WTC11 (cell line): ENCODE results near the gene CLSTN2. TPM values are rescaled to one million over a fixed set of nuclear protein-coding genes. Genes with fewer than 3 reads are reported as not detected.

Experiments used
- ATAC-seq: fragments of 200-7000 bp; cut with Tn5 transposase; 2 replicates; pipeline ENCODE4 v1.10.0; 2021; ENCODE audit warnings: mild to moderate bottlenecking, moderate library complexity
- CTCF ChIA-PET: fragments of 300-600 bp; sonication (Branson Sonifier 250); formaldehyde crosslinking; loops from one replicate; lab custom pipeline; 2021; ENCODE audit warnings: antibody characterized with exemption; lab: Charles Lee
- POLR2A ChIA-PET: fragments of 350-600 bp; sonication (Branson Sonifier 250); formaldehyde crosslinking; loops from one replicate; lab custom pipeline; 2021; ENCODE audit warnings: antibody characterized with exemption; lab: Charles Lee
- DNase-seq: peaks from one replicate; pipeline ENCODE4 v3.0.0; 2021; ENCODE audit warnings: low spot score
- H3K27ac Mint-ChIP-seq: 2 replicates; pipeline ENCODE4 v1.8.0; 2021; ENCODE audit warnings: mixed read lengths
- H3K27me3 Mint-ChIP-seq: 2 replicates; pipeline ENCODE4 v1.8.0; 2021; ENCODE audit warnings: low read depth, mild to moderate bottlenecking, moderate library complexity, mixed read lengths
- H3K36me3 Mint-ChIP-seq: 2 replicates; pipeline ENCODE4 v1.8.0; 2021; ENCODE audit warnings: mixed read lengths
- H3K4me1 Mint-ChIP-seq: 2 replicates; pipeline ENCODE4 v1.8.0; 2022; ENCODE audit warnings: mixed read lengths
- H3K4me3 Mint-ChIP-seq: 2 replicates; pipeline ENCODE4 v1.8.0; 2021; ENCODE audit warnings: mild to moderate bottlenecking, moderate library complexity, mixed read lengths
- H3K9me3 Mint-ChIP-seq: 2 replicates; pipeline ENCODE4 v1.8.0; 2021; ENCODE audit warnings: mixed read lengths
- CDX4 ChIP-seq: fragments of 250-450 bp; sonication (Bioruptor Pico); IDR thresholded peaks from 2 replicates; pipeline ENCODE4 v1.9.0; 2021; ENCODE audit warnings: moderate library complexity, mild to moderate bottlenecking, inconsistent platforms, borderline replicate concordance
- GABPB1 ChIP-seq: sonication (generic); formaldehyde crosslinking; IDR thresholded peaks from 2 replicates; pipeline ENCODE4 v1.8.1; 2023; ENCODE audit warnings: mild to moderate bottlenecking, missing genetic modification reagents
- JAZF1 ChIP-seq: fragments of 250-450 bp; sonication (Bioruptor Pico); IDR thresholded peaks from 2 replicates; pipeline ENCODE4 v1.9.0; 2021; ENCODE audit warnings: moderate library complexity, mild to moderate bottlenecking, inconsistent platforms
- NFE2L1 ChIP-seq: sonication (generic); formaldehyde crosslinking; IDR thresholded peaks from 2 replicates; pipeline ENCODE4 v1.8.1; 2023; ENCODE audit warnings: missing genetic modification reagents
- NR1H2 ChIP-seq: sonication (generic); formaldehyde crosslinking; IDR thresholded peaks from 2 replicates; pipeline ENCODE4 v1.9.0; 2021; ENCODE audit warnings: mild to moderate bottlenecking, moderate library complexity, missing genetic modification reagents
- OVOL2 ChIP-seq: fragments of 250-450 bp; sonication (Bioruptor Pico); IDR thresholded peaks from 2 replicates; pipeline ENCODE4 v1.9.0; 2021; ENCODE audit warnings: mild to moderate bottlenecking, borderline replicate concordance
- PRDM15 ChIP-seq: sonication (generic); formaldehyde crosslinking; IDR thresholded peaks from 2 replicates; pipeline ENCODE4 v1.8.0; 2022; ENCODE audit warnings: missing genetic modification reagents
- STAT6 ChIP-seq: sonication (generic); formaldehyde crosslinking; conservative IDR thresholded peaks from 2 replicates; pipeline ENCODE4 v1.8.1; 2023; ENCODE audit warnings: mild to moderate bottlenecking, low read depth, missing genetic modification reagents, moderate library complexity
- TEAD1 ChIP-seq: sonication (generic); formaldehyde crosslinking; IDR thresholded peaks from 2 replicates; pipeline ENCODE4 v1.8.0; 2022; ENCODE audit warnings: mild to moderate bottlenecking, missing genetic modification reagents
- ZNF138 ChIP-seq: sonication (generic); formaldehyde crosslinking; conservative IDR thresholded peaks from 2 replicates; pipeline ENCODE4 v1.8.1; 2022; ENCODE audit warnings: mild to moderate bottlenecking, moderate library complexity, missing genetic modification reagents
- ZNF281 ChIP-seq: sonication (generic); formaldehyde crosslinking; IDR thresholded peaks from 2 replicates; pipeline ENCODE4 v1.8.0; 2023; ENCODE audit warnings: mild to moderate bottlenecking, missing genetic modification reagents
- total RNA-seq: library from RNA; stranded (reverse); gene quantifications from 3 replicates; pipeline ENCODE4 v1.2.3, GENCODE V29; 2021
- TF ChIP-seq, protein P1 (sequence below): sonication (generic); formaldehyde crosslinking; IDR thresholded peaks from 2 replicates; pipeline ENCODE4 v1.8.0; 2022; ENCODE audit warnings: mild to moderate bottlenecking, missing genetic modification reagents
- TF ChIP-seq, protein P2 (sequence below): sonication (generic); formaldehyde crosslinking; IDR thresholded peaks from 2 replicates; pipeline ENCODE4 v1.8.1; 2023; ENCODE audit warnings: mild to moderate bottlenecking, missing genetic modification reagents, moderate library complexity
- TF ChIP-seq, protein P3 (sequence below): sonication (generic); formaldehyde crosslinking; IDR thresholded peaks from 2 replicates; pipeline ENCODE4 v1.8.0; 2022; ENCODE audit warnings: mild to moderate bottlenecking, missing genetic modification reagents

The CLSTN2 gene
- total RNA-seq, 1 experiment from 2014 or later, result 0.35 TPM

- ATAC-seq, result no peak
- H3K36me3 Mint-ChIP-seq, result peaks cover 21% of the 10 kb centered on the region
- no peak overlapping the region for H3K27ac Mint-ChIP-seq
- no peak overlapping the region for H3K4me3 Mint-ChIP-seq
- peaks cover 30% of the 10 kb centered on the region for H3K9me3 Mint-ChIP-seq
- no peaks in the 10 kb centered on the region for H3K27me3 Mint-ChIP-seq
- TF ChIP-seq STAT6 (CRISPR knock-in tag), result no peak
- TF ChIP-seq, protein P1, sequence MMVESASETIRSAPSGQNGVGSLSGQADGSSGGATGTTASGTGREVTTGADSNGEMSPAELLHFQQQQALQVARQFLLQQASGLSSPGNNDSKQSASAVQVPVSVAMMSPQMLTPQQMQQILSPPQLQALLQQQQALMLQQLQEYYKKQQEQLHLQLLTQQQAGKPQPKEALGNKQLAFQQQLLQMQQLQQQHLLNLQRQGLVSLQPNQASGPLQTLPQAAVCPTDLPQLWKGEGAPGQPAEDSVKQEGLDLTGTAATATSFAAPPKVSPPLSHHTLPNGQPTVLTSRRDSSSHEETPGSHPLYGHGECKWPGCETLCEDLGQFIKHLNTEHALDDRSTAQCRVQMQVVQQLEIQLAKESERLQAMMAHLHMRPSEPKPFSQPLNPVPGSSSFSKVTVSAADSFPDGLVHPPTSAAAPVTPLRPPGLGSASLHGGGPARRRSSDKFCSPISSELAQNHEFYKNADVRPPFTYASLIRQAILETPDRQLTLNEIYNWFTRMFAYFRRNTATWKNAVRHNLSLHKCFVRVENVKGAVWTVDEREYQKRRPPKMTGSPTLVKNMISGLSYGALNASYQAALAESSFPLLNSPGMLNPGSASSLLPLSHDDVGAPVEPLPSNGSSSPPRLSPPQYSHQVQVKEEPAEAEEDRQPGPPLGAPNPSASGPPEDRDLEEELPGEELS (CRISPR knock-in tag), result no peak
- TF ChIP-seq ZNF138, result no peak
- TF ChIP-seq, protein P2, sequence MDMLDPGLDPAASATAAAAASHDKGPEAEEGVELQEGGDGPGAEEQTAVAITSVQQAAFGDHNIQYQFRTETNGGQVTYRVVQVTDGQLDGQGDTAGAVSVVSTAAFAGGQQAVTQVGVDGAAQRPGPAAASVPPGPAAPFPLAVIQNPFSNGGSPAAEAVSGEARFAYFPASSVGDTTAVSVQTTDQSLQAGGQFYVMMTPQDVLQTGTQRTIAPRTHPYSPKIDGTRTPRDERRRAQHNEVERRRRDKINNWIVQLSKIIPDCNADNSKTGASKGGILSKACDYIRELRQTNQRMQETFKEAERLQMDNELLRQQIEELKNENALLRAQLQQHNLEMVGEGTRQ (CRISPR knock-in tag), result no peak
- no peak for TF ChIP-seq PRDM15 (CRISPR knock-in tag)
- no peak for TF ChIP-seq TEAD1 (CRISPR knock-in tag)
- TF ChIP-seq JAZF1 (CRISPR knock-in tag), result no peak
- no peak for TF ChIP-seq GABPB1 (CRISPR knock-in tag)
- TF ChIP-seq CDX4 (CRISPR knock-in tag), result no peak
- TF ChIP-seq NR1H2 (CRISPR knock-in tag), result no peak
- no peak for TF ChIP-seq ZNF281 (CRISPR knock-in tag)
- peaks cover 22% of the 10 kb centered on the region for H3K4me1 Mint-ChIP-seq
- DNase-seq, result no peak
- POLR2A ChIA-PET, result no interaction called here
- CTCF ChIA-PET, result interaction anchor here (0.6 to 1.5 kb wide), 5 partner anchors 35 to 642 kb away, joined by 3 to 7 read pairs (median 3); no protein-coding TSS in a partner anchor
These were observed 158.8 kb downstream of the CLSTN2 start for GRCh38 chr3:140093742-140094141.

DNA sequence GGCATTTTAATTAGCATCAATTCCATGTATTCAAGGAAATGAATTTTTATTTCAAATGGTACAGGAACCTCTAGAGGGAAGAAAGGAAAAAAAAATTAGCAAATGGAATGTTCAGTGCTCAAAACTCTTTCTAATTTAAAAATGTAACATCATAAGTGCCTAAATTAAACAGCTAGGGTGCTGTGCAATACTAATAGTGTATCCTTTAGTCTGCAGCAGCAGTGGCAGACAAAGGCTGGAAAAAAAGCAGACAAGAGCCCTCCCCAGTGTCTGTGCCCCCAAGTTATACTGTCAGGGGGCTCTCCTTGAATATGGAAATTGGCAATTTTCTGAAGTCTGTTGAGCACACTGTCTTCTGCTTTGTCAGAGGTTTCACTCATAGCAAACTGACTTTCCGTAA lies 159.5 kb downstream of the CLSTN2 start:
- ChIA-PET POLR2A (no interaction called here), CTCF (no interaction called here)
- TF ChIP-seq NFE2L1 (CRISPR knock-in tag), result no peak
- no peak for TF ChIP-seq OVOL2
- TF ChIP-seq, protein P3, sequence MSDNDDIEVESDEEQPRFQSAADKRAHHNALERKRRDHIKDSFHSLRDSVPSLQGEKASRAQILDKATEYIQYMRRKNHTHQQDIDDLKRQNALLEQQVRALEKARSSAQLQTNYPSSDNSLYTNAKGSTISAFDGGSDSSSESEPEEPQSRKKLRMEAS, result no peak
- no peak overlapping the region for H3K4me3 Mint-ChIP-seq
- H3K4me1 Mint-ChIP-seq, result peaks cover 22% of the 10 kb centered on the region
- no peaks in the 10 kb centered on the region for H3K27me3 Mint-ChIP-seq
- no peak overlapping the region for H3K27ac Mint-ChIP-seq
- DNase-seq, result no peak
- peaks cover 25% of the 10 kb centered on the region for H3K9me3 Mint-ChIP-seq
- ATAC-seq, result no peak
- peaks cover 16% of the 10 kb centered on the region for H3K36me3 Mint-ChIP-seq
